Measurements from ENCODE around the gene YIPF4. TPM values are rescaled to one million over a fixed set of nuclear protein-coding genes. Genes with fewer than 3 reads are reported as not detected.

Gene YIPF4
- polyA plus RNA-seq, 1 of the 3 experiments (the other 2 are of a cell fraction), result 3.5 TPM

GRCh38 chr2:32278478-32278853 lies 762 bp downstream of the YIPF4 start:
- Histone ChIP-seq H3K4me1 (ENCODE audit: control insufficient read depth in 1 of 2, insufficient read depth in 2 of 2, low read depth in 1 of 2, low read length in 1 of 2) (peaks cover 0 to 3% of the 10 kb centered on the region in 2 experiments; a peak in 1 of 4 replicates), H3K4me2 (peak overlapping the region; percentile 87), H2AFZ (ENCODE audit: low read depth) (peak overlapping the region; percentile 97; the same call in 1 of the 2 replicates), H3K9ac (peak overlapping the region; percentile 88), H4K20me1 (ENCODE audit: insufficient read depth) (no peaks in the 10 kb centered on the region), H3K9me2 (no peaks in the 10 kb centered on the region), H3K36me3 (replicated peaks in 1 of 2; ENCODE audit: control insufficient read depth in 1 of 2, insufficient read depth in 2 of 2, low read length in 1 of 2) (peaks cover 6 to 19% of the 10 kb centered on the region in 2 experiments), H3K4me3 (ENCODE audit: low read depth in 2 of 2, low read length in 1 of 2) (peak overlapping the region; percentile 90), H3F3A (replicated peaks; ENCODE audit: insufficient read depth) (no peaks in the 10 kb centered on the region), H3K27ac (ENCODE audit: low read depth in 2 of 2, low read length in 1 of 2) (peak overlapping the region; percentile 6 to 70; a peak in 2 of 4 replicates), H3K27me3 (ENCODE audit: insufficient read depth) (no peaks in the 10 kb centered on the region), H3K79me2 (ENCODE audit: insufficient read depth) (peaks cover 59% of the 10 kb centered on the region), H3K9me3 (no peaks in the 10 kb centered on the region)
- ChIA-PET POLR2A (interaction anchor here (1.2 kb wide), 1 partner anchor 113 kb away, joined by 5 read pairs; the partner anchor contains the start of gene SLC30A6), CTCF (interaction anchor here (1.2 kb wide), 1 partner anchor 12 kb away, joined by 3 read pairs; no protein-coding TSS in a partner anchor)
- no peak for DNase-seq
- WGBS (ENCODE audit: low lambda C conversion rate), result 8% methylated on average over 6 of the region's 6 CpGs
- TF ChIP-seq NFIC (IDR thresholded peaks at IDR 0.05; ENCODE audit: borderline replicate concordance) (no peak), TAF1 (IDR thresholded peaks at IDR 0.05; ENCODE audit: borderline replicate concordance, low read depth, low read length) (no peak), ELF1 (IDR thresholded peaks at IDR 0.05) (no peak), POLR2AphosphoS5 (IDR thresholded peaks at IDR 0.05; ENCODE audit: low read depth, low read length) (no peak), CTCF (IDR thresholded peaks at IDR 0.05) (no peak), YY1 (IDR thresholded peaks at IDR 0.05; ENCODE audit: low read depth) (no peak), NRF1 (IDR thresholded peaks at IDR 0.05; ENCODE audit: low read depth, low read length) (no peak), GABPA (IDR thresholded peaks at IDR 0.05; ENCODE audit: low read depth) (no peak), FOXJ3 (CRISPR knock-in tag; IDR thresholded peaks at IDR 0.05) (no peak), CHD2 (IDR thresholded peaks at IDR 0.05; ENCODE audit: low read length, partially characterized antibody) (no peak), PBX3 (IDR thresholded peaks at IDR 0.05) (no peak)
- TF ChIP-seq, protein P1, sequence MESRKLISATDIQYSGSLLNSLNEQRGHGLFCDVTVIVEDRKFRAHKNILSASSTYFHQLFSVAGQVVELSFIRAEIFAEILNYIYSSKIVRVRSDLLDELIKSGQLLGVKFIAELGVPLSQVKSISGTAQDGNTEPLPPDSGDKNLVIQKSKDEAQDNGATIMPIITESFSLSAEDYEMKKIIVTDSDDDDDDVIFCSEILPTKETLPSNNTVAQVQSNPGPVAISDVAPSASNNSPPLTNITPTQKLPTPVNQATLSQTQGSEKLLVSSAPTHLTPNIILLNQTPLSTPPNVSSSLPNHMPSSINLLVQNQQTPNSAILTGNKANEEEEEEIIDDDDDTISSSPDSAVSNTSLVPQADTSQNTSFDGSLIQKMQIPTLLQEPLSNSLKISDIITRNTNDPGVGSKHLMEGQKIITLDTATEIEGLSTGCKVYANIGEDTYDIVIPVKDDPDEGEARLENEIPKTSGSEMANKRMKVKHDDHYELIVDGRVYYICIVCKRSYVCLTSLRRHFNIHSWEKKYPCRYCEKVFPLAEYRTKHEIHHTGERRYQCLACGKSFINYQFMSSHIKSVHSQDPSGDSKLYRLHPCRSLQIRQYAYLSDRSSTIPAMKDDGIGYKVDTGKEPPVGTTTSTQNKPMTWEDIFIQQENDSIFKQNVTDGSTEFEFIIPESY (IDR thresholded peaks at IDR 0.05; ENCODE audit: borderline replicate concordance, low read depth), result no peak
- TF ChIP-seq, protein P2, sequence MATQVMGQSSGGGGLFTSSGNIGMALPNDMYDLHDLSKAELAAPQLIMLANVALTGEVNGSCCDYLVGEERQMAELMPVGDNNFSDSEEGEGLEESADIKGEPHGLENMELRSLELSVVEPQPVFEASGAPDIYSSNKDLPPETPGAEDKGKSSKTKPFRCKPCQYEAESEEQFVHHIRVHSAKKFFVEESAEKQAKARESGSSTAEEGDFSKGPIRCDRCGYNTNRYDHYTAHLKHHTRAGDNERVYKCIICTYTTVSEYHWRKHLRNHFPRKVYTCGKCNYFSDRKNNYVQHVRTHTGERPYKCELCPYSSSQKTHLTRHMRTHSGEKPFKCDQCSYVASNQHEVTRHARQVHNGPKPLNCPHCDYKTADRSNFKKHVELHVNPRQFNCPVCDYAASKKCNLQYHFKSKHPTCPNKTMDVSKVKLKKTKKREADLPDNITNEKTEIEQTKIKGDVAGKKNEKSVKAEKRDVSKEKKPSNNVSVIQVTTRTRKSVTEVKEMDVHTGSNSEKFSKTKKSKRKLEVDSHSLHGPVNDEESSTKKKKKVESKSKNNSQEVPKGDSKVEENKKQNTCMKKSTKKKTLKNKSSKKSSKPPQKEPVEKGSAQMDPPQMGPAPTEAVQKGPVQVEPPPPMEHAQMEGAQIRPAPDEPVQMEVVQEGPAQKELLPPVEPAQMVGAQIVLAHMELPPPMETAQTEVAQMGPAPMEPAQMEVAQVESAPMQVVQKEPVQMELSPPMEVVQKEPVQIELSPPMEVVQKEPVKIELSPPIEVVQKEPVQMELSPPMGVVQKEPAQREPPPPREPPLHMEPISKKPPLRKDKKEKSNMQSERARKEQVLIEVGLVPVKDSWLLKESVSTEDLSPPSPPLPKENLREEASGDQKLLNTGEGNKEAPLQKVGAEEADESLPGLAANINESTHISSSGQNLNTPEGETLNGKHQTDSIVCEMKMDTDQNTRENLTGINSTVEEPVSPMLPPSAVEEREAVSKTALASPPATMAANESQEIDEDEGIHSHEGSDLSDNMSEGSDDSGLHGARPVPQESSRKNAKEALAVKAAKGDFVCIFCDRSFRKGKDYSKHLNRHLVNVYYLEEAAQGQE (IDR thresholded peaks at IDR 0.05; ENCODE audit: low read depth, low read length), result no peak

Measured in SK-N-SH (cell line).